Melanocyte of skin (primary cell): ENCODE measurements around the gene SPRED3. TPM values are rescaled to one million over a fixed set of nuclear protein-coding genes. Genes with fewer than 3 reads are reported as not detected.

ENCODE experiments used
- total RNA-seq, 2 donors: library from RNA; depleted of rRNA; stranded (reverse); fragments of >200 nt; gene quantifications; 2 replicates each; pipeline ENCODE4 v1.2.3, GENCODE V29; 2012

SPRED3 gene
- total RNA-seq, result under 1 TPM; 0.33 to 0.34 TPM

GRCh38 chr19:38388349-38389100 is at the start of gene SPRED3:
Gene SPRED3, plus strand, starts transcription at chr19:38388697. Its CDS starts 1,606 bp downstream, at chr19:38390303.

GRCh38 chr19:38374332-38375097 is 14.0 kb upstream of the SPRED3 start, which contains the start of gene PSMD8:
Gene PSMD8, plus strand, starts transcription at chr19:38374571. Its CDS starts 31 bp downstream, at chr19:38374602.

GRCh38 chr19:38387550-38388348 is 748 bp upstream of the SPRED3 start, which contains the start of gene GGN:
Gene GGN, minus strand, starts transcription at chr19:38388034. Its CDS starts 773 bp downstream, at chr19:38387261.

GRCh38 chr19:38402967-38403674 is 14.6 kb downstream of the SPRED3 start, which contains the start of gene FAM98C:
Gene FAM98C, plus strand, starts transcription at chr19:38403093. Its CDS starts 61 bp downstream, at chr19:38403154.

GRCh38 chr19:38425810-38426466 is 37.4 kb downstream of the SPRED3 start, which contains the start of gene RASGRP4:
Gene RASGRP4, minus strand, starts transcription at chr19:38426219. Its CDS starts 128 bp downstream, at chr19:38426091.

GRCh38 chr19:38433268-38433733 is 44.8 kb downstream of the SPRED3 start, which contains the start of gene RYR1:
Gene RYR1, plus strand, starts transcription at chr19:38433691. Its CDS starts 139 bp downstream, at chr19:38433830.

Other genes with a start within 250 kb of the SPRED3 start
- gene DPF1, start 164.5 kb upstream of the SPRED3 start, total RNA-seq, result 1 to 10 TPM; 1.0 to 3.3 TPM
- gene PPP1R14A, start 132.3 kb upstream of the SPRED3 start, total RNA-seq, result not detected
- not detected for gene SPINT2, start 124.1 kb upstream of the SPRED3 start, total RNA-seq
- not detected for gene C19orf33, start 84.4 kb upstream of the SPRED3 start, total RNA-seq
- 100 to 1,000 TPM in 1 of 2 donors, 10 to 100 TPM in 1; 94.6 to 118 TPM for gene YIF1B, start 72.8 kb upstream of the SPRED3 start, total RNA-seq
- gene KCNK6, start 68.9 kb upstream of the SPRED3 start, total RNA-seq, result under 1 TPM; under 0.01 to 0.33 TPM
- gene CATSPERG, start 52.9 kb upstream of the SPRED3 start, total RNA-seq, result 1 to 10 TPM in 1 of 2 donors, under 1 TPM in 1; 0.33 to 1.4 TPM
- 100 to 1,000 TPM; 402 to 443 TPM for gene PSMD8, start 14.1 kb upstream of the SPRED3 start, total RNA-seq
- not detected for gene GGN, start 663 bp upstream of the SPRED3 start, total RNA-seq
- 1 to 10 TPM; 7.0 to 7.2 TPM for gene FAM98C, start 14.4 kb downstream of the SPRED3 start, total RNA-seq
- not detected for gene RASGRP4, start 37.5 kb downstream of the SPRED3 start, total RNA-seq
- 1 to 10 TPM in 1 of 2 donors, under 1 TPM in 1; 1.00 to 1.4 TPM for gene RYR1, start 45.0 kb downstream of the SPRED3 start, total RNA-seq
- gene MAP4K1, start 229.3 kb downstream of the SPRED3 start, total RNA-seq, result 1 to 10 TPM in 1 of 2 donors, under 1 TPM in 1; 0.33 to 1.4 TPM
- gene EIF3K, start 230.5 kb downstream of the SPRED3 start, total RNA-seq, result 100 to 1,000 TPM; 277 to 300 TPM